Tibial nerve (tissue), 3 donors: Measurements from ENCODE around the gene BAIAP2.

ENCODE experiments used
- CTCF ChIP-seq, 5 experiments: fragments of 200-600 bp in 3 of 5; fragments of 450-650 bp in 2 of 5; sonication (generic) in 3 of 5; IDR thresholded peaks; one replicate each; pipeline ENCODE4 v1.5.1; 2016 to 2019; ENCODE audit warnings: antibody characterized with exemption in 5 of 5, mild to moderate bottlenecking in 3 of 5, moderate library complexity in 2 of 5
- POLR2A ChIP-seq, 2 donors: fragments of 450-650 bp; IDR thresholded peaks; one replicate each; pipeline ENCODE4 v1.6.1; 2017; ENCODE audit warnings: antibody characterized with exemption in 2 of 2, mild to moderate bottlenecking in 2 of 2, moderate library complexity in 2 of 2

GRCh38 chr17:81042606-81043005 lies 7.7 kb downstream of the BAIAP2 start:
- no peak for TF ChIP-seq POLR2A (IDR thresholded peaks at IDR 0.05)
- TF ChIP-seq CTCF (IDR thresholded peaks at IDR 0.05) = no peak
